HEK293T (cell line): Measurements from ENCODE around the gene ABO.

Experiments used
- ELF4 ChIP-seq: fragments of 450-650 bp; IDR thresholded peaks from 2 replicates; pipeline ENCODE4 v1.6.1; 2017; ENCODE audit warnings: antibody characterized with exemption
- FOXA1 ChIP-seq: fragments of 450-650 bp; IDR thresholded peaks from 2 replicates; pipeline ENCODE4 v1.6.1; 2016; ENCODE audit warnings: mild to moderate bottlenecking
- FOXK2 ChIP-seq: fragments of 450-650 bp; IDR thresholded peaks from 2 replicates; pipeline ENCODE4 v1.6.1; 2016; ENCODE audit warnings: mild to moderate bottlenecking
- SP1 ChIP-seq: fragments of 450-650 bp; IDR thresholded peaks from 2 replicates; pipeline ENCODE4 v1.6.1; 2017
- SUZ12 ChIP-seq: fragments of 450-650 bp; IDR thresholded peaks from 2 replicates; pipeline ENCODE4 v1.6.1; 2016; ENCODE audit warnings: mild to moderate bottlenecking
- ZNF384 ChIP-seq: fragments of 450-650 bp; IDR thresholded peaks from 2 replicates; pipeline ENCODE4 v1.6.1; 2016
- TF ChIP-seq, protein P1 (sequence below): fragments of 450-650 bp; IDR thresholded peaks from 2 replicates; pipeline ENCODE4 v1.6.1; 2016

DNA sequence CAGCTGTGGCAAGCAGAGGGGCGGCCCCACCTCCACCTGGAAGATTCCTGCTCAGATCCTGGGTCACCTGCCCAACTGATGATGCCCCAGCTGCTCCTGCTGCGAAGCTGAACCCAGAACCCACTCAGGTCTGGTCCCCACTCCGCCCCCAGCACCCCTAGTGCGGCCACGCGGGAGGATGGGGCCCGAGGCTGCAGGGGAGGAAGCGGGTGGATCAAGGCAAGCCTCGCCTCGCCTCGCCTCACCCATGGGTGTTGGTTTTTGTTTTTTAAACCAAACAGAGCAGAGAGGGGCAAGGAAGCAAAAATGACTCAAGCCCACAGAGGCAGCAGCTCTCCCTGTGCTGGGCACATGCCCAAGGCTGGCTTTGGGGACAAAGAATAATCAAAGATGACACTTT, 23.2 kb downstream of the ABO start:
- TF ChIP-seq, protein P1, sequence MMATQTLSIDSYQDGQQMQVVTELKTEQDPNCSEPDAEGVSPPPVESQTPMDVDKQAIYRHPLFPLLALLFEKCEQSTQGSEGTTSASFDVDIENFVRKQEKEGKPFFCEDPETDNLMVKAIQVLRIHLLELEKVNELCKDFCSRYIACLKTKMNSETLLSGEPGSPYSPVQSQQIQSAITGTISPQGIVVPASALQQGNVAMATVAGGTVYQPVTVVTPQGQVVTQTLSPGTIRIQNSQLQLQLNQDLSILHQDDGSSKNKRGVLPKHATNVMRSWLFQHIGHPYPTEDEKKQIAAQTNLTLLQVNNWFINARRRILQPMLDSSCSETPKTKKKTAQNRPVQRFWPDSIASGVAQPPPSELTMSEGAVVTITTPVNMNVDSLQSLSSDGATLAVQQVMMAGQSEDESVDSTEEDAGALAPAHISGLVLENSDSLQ: no peak
- no peak for TF ChIP-seq SP1
- TF ChIP-seq FOXK2: no peak
- no peak for TF ChIP-seq ELF4
- no peak for TF ChIP-seq FOXA1
- TF ChIP-seq ZNF384: no peak
- TF ChIP-seq SUZ12: no peak
